ENCODE data around the gene NCBP2L. TPM values are rescaled to one million over a fixed set of nuclear protein-coding genes. Genes with fewer than 3 reads are reported as not detected.

Gene NCBP2L
- total RNA-seq, 2 experiments from 2014 or later, result not detected

DNA sequence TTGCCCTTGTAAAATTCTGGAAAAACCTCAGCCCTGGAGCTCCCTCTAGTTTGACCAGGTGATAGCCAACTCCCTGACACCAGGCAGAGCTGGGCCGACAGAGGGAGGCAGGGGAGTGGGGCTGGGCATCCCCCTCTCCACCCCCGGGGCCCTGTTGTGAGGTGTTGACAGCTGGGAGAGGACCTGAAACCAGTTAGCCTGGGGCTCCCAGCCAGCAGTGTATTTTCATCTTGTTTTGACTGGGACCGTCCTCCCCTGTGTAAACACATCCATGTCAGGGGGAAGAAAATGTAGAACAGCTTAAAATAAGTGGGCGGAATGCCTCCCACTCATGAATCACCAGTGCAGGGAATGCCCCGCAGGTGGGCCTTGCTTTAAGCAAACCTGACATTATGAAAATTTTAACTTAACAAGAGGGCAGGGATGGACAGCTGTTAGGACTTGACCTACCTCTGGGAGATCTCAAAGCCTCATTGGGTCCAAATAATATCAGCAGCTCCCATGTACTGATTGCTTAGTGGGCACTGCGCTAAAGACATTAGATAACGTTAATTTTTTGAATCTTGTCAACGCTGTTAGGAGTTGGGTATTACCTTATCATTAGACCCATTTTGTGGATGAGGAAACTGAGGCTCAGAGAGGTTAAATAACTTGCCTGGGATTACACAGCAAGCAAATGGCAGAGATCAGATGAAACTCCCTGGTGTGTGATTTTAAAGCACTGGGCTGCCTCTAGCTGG lies 47.8 kb upstream of the NCBP2L start:
- H2AFZ ChIP-seq (ENCODE audit: low read length), result no peak overlapping the region
- H3K36me3 ChIP-seq (ENCODE audit: insufficient read depth, low read length), result no peaks in the 10 kb centered on the region
- no peak overlapping the region for H3K27ac ChIP-seq (ENCODE audit: low read depth, low read length, poor library complexity, severe bottlenecking)
- CTCF ChIA-PET (ENCODE audit: unreplicated experiment), result no interaction called here
- H3K4me1 ChIP-seq (ENCODE audit: insufficient read depth, low read length, poor library complexity, severe bottlenecking), result peaks cover 6% of the 10 kb centered on the region
- no peak overlapping the region for H3K4me2 ChIP-seq (ENCODE audit: low read length)
- BruUV-seq (replicated peaks), result no TSS peak
- H3K4me3 ChIP-seq (ENCODE audit: low read depth, low read length, poor library complexity, severe bottlenecking), result no peak overlapping the region
- no peaks in the 10 kb centered on the region for H4K20me1 ChIP-seq (ENCODE audit: insufficient read depth, low read length)
- POLR2A ChIA-PET, result interaction anchor here (0.6 to 1.6 kb wide), 4 partner anchors 10 to 101 kb away, joined by 3 to 4 read pairs (median 4); partner anchors contain the start of gene PRPS1
- no peak for DNase-seq (ENCODE audit: low spot score)
- TF ChIP-seq EZH2phosphoT487 (IDR thresholded peaks at IDR 0.05; ENCODE audit: borderline replicate concordance, low read depth, low read length) (no peak), CTCF (conservative IDR thresholded peaks at IDR 0.05; ENCODE audit: low read length) (no peak)
- no peaks in the 10 kb centered on the region for H3K79me2 ChIP-seq (ENCODE audit: insufficient read depth, low read depth, low read length)
- H3K9me3 ChIP-seq (ENCODE audit: low read length), result no peaks in the 10 kb centered on the region
- intact Hi-C loops (cut with micrococcal nuclease; ENCODE audit: unreplicated experiment), result no loop called here
- H3K9me2 ChIP-seq (ENCODE audit: insufficient read depth, low read length), result no peaks in the 10 kb centered on the region

DNA sequence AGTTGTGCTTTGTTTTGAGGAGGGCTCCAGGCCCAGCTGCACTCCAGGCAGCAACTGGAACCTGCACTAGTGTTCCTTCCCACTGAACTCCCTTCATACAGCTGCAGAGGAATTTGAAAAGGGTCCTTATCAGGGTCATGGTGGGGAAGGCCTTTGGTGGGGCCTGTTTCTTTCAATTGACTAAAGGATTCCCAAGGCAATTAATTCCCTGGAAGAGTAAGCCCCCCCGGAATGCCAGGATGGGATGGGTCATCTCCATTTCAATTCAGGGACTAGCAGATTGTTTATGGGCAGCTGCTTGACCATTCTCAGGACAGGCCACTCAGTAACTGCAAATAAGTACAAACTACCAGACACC lies 47.3 kb upstream of the NCBP2L start:
- Histone ChIP-seq H3K4me2 (ENCODE audit: low read length) (no peak overlapping the region), H2AFZ (ENCODE audit: low read length) (no peak overlapping the region), H3K36me3 (ENCODE audit: insufficient read depth, low read length) (no peaks in the 10 kb centered on the region), H4K20me1 (ENCODE audit: insufficient read depth, low read length) (no peaks in the 10 kb centered on the region), H3K4me1 (ENCODE audit: insufficient read depth, low read length, poor library complexity, severe bottlenecking) (peaks cover 6% of the 10 kb centered on the region), H3K9me3 (ENCODE audit: low read length) (no peaks in the 10 kb centered on the region), H3K4me3 (ENCODE audit: low read depth, low read length, poor library complexity, severe bottlenecking) (no peak overlapping the region), H3K9me2 (ENCODE audit: insufficient read depth, low read length) (no peaks in the 10 kb centered on the region), H3K79me2 (ENCODE audit: insufficient read depth, low read depth, low read length) (no peaks in the 10 kb centered on the region), H3K27ac (ENCODE audit: low read depth, low read length, poor library complexity, severe bottlenecking) (no peak overlapping the region)
- ChIA-PET POLR2A (interaction anchor here (0.7 to 1.2 kb wide), 2 partner anchors 13 to 60 kb away, joined by 3 read pairs; no protein-coding TSS in a partner anchor), CTCF (ENCODE audit: unreplicated experiment) (no interaction called here)
- DNase-seq (ENCODE audit: low spot score), result no peak
- intact Hi-C loops (cut with micrococcal nuclease; ENCODE audit: unreplicated experiment), result no loop called here
- no TSS peak for BruUV-seq (replicated peaks)
- no peak for TF ChIP-seq EZH2phosphoT487 (IDR thresholded peaks at IDR 0.05; ENCODE audit: borderline replicate concordance, low read depth, low read length)
- TF ChIP-seq CTCF (conservative IDR thresholded peaks at IDR 0.05; ENCODE audit: low read length), result no peak
